Trophoblast cell (in vitro differentiated cells and primary cell): Measurements from ENCODE around the gene KCNN3.

ENCODE experiments used
- DNase-seq, 2 donors: peaks; one replicate each; pipeline ENCODE4 v3.0.0-alpha.2; 2016
- H2AFZ ChIP-seq: 2 replicates; pipeline ENCODE4 v1.6.1; 2013; ENCODE audit warnings: low read length, moderate library complexity, mild to moderate bottlenecking; ENCODE audit not compliant: insufficient read depth, poor library complexity
- H2AK5ac ChIP-seq: 2 replicates; pipeline ENCODE4 v1.6.1; 2013; ENCODE audit warnings: mild to moderate bottlenecking, low read length
- H2BK120ac ChIP-seq: 2 replicates; pipeline ENCODE4 v1.6.1; 2013; ENCODE audit warnings: low read length, mild to moderate bottlenecking, moderate library complexity; ENCODE audit not compliant: insufficient read depth, poor library complexity
- H2BK12ac ChIP-seq: 2 replicates; pipeline ENCODE4 v1.6.1; 2013; ENCODE audit warnings: mild to moderate bottlenecking, low read length, moderate library complexity
- H2BK5ac ChIP-seq: 2 replicates; pipeline ENCODE4 v1.6.1; 2013; ENCODE audit warnings: low read length, low read depth, moderate library complexity, mild to moderate bottlenecking; ENCODE audit not compliant: poor library complexity
- H3K14ac ChIP-seq: 2 replicates; pipeline ENCODE4 v1.6.1; 2013; ENCODE audit warnings: mild to moderate bottlenecking, low read length
- H3K18ac ChIP-seq: 2 replicates; pipeline ENCODE4 v1.6.1; 2013; ENCODE audit warnings: mild to moderate bottlenecking, low read length
- H3K23ac ChIP-seq: 2 replicates; pipeline ENCODE4 v1.6.1; 2013; ENCODE audit warnings: low read length
- H3K27ac ChIP-seq: 2 replicates; pipeline ENCODE4 v1.5.1; 2013; ENCODE audit warnings: low read depth, mild to moderate bottlenecking, inconsistent platforms, low read length, moderate library complexity
- H3K27me3 ChIP-seq: 2 replicates; pipeline ENCODE4 v1.6.1; 2013; ENCODE audit warnings: inconsistent platforms, mild to moderate bottlenecking, low read length, moderate library complexity; ENCODE audit not compliant: insufficient read depth
- H3K36me3 ChIP-seq, 2 experiments: 1 replicate in 1 of 2; 2 replicates in 1 of 2; pipeline ENCODE4 v1.6.1; 2013; ENCODE audit warnings: low read length in 2 of 2, mild to moderate bottlenecking in 2 of 2, moderate library complexity in 1 of 2; ENCODE audit not compliant: insufficient read depth in 2 of 2, control insufficient read depth in 1 of 2
- H3K4ac ChIP-seq: 2 replicates; pipeline ENCODE4 v1.6.1; 2013; ENCODE audit warnings: low read depth, mild to moderate bottlenecking, low read length, moderate library complexity
- H3K4me1 ChIP-seq, 2 experiments: 1 replicate in 1 of 2; 2 replicates in 1 of 2; pipeline ENCODE4 v1.6.1; 2013; ENCODE audit warnings: low read length in 2 of 2, mild to moderate bottlenecking in 2 of 2, moderate library complexity in 1 of 2; ENCODE audit not compliant: insufficient read depth in 2 of 2, control insufficient read depth in 1 of 2
- H3K4me2 ChIP-seq: 2 replicates; pipeline ENCODE4 v1.6.1; 2013; ENCODE audit warnings: inconsistent platforms, mild to moderate bottlenecking, low read length, moderate library complexity
- H3K4me3 ChIP-seq: 2 replicates; pipeline ENCODE4 v1.5.1; 2013; ENCODE audit warnings: mild to moderate bottlenecking, low read depth, low read length, inconsistent platforms
- H3K79me1 ChIP-seq: one replicate; pipeline ENCODE4 v1.6.1; 2013; ENCODE audit warnings: low read length
- H3K79me2 ChIP-seq: 2 replicates; pipeline ENCODE4 v1.6.1; 2013; ENCODE audit warnings: low read length, mild to moderate bottlenecking; ENCODE audit not compliant: control insufficient read depth, insufficient read depth, poor library complexity
- H3K9ac ChIP-seq: 2 replicates; pipeline ENCODE4 v1.6.1; 2013; ENCODE audit warnings: mild to moderate bottlenecking, low read length
- H3K9me3 ChIP-seq: 2 replicates; pipeline ENCODE4 v1.6.1; 2013; ENCODE audit warnings: low read depth, mild to moderate bottlenecking, control low read depth, inconsistent platforms, low read length; ENCODE audit not compliant: insufficient read depth
- H4K12ac ChIP-seq: 2 replicates; pipeline ENCODE4 v1.6.1; 2013; ENCODE audit warnings: low read depth, mild to moderate bottlenecking, low read length, moderate library complexity
- H4K8ac ChIP-seq: 2 replicates; pipeline ENCODE4 v1.6.1; 2013; ENCODE audit warnings: low read depth, mild to moderate bottlenecking, low read length, moderate library complexity
- H4K91ac ChIP-seq: one replicate; pipeline ENCODE4 v1.6.1; 2013; ENCODE audit warnings: low read depth, mild to moderate bottlenecking, low read length, moderate library complexity
- WGBS: extraction: QIAGEN DNeasy Blood & Tissue Kit; methylation state at CpG from one replicate; pipeline ENCODE4 v1.1.7; 2013; ENCODE audit warnings: missing lambda C conversion rate; ENCODE audit not compliant: insufficient read length, insufficient coverage; ENCODE audit errors: extremely low coverage; 5-methylcytosine and 5-hydroxymethylcytosine counted together

The KCNN3 gene

GRCh38 chr1:154902938-154903566 is 33.0 kb upstream of the KCNN3 start:
- Histone ChIP-seq H2AK5ac (no peak overlapping the region), H3K4me1 (no peaks in the 10 kb centered on the region), H2AFZ (no peak overlapping the region), H2BK120ac (no peak overlapping the region), H4K12ac (no peak overlapping the region), H3K9ac (no peak overlapping the region), H3K4me2 (no peak overlapping the region), H3K27me3 (no peaks in the 10 kb centered on the region), H3K36me3 (no peaks in the 10 kb centered on the region), H3K27ac (no peak overlapping the region), H2BK5ac (no peak overlapping the region), H3K79me1 (no peaks in the 10 kb centered on the region), H3K79me2 (no peaks in the 10 kb centered on the region), H3K23ac (no peak overlapping the region), H3K18ac (no peak overlapping the region), H4K8ac (no peak overlapping the region), H2BK12ac (no peak overlapping the region), H4K91ac (no peak overlapping the region), H3K9me3 (peaks cover 3% of the 10 kb centered on the region), H3K14ac (no peak overlapping the region), H3K4me3 (no peak overlapping the region), H3K4ac (no peak overlapping the region)
- WGBS = no CpG with 5 or more reads among the region's 3 CpGs
- no peak for DNase-seq

DNA sequence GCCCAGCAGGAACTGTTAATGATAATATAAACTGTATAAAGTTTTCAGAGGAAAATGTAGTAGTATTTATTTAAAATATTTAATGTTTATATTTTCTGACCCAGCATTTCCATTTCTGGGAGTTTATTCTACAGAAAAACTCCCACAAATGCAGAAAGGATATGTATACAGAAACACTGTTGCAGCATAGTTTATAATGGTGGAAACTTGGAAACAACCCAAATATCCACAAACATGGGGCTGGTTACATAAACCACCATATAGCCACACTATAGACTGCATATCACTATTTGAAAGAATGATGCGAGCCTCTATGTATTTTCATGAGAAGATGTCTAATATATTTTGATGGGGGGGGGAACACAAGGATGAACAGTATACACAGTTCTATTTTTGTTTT is 31.5 kb upstream of the KCNN3 start:
- Histone ChIP-seq H4K12ac (no peak overlapping the region), H2BK120ac (no peak overlapping the region), H3K23ac (no peak overlapping the region), H3K4me2 (no peak overlapping the region), H2BK12ac (no peak overlapping the region), H3K14ac (no peak overlapping the region), H3K18ac (no peak overlapping the region), H3K36me3 (no peaks in the 10 kb centered on the region), H4K8ac (no peak overlapping the region), H3K4ac (no peak overlapping the region), H3K9me3 (no peaks in the 10 kb centered on the region), H3K27me3 (no peaks in the 10 kb centered on the region), H2BK5ac (no peak overlapping the region), H3K79me1 (no peaks in the 10 kb centered on the region), H3K4me1 (no peaks in the 10 kb centered on the region), H3K4me3 (no peak overlapping the region), H3K9ac (no peak overlapping the region), H3K79me2 (no peaks in the 10 kb centered on the region), H2AFZ (no peak overlapping the region), H2AK5ac (no peak overlapping the region), H3K27ac (no peak overlapping the region), H4K91ac (no peak overlapping the region)
- DNase-seq = no peak
- no CpG with 5 or more reads among the region's 1 CpG for WGBS

DNA sequence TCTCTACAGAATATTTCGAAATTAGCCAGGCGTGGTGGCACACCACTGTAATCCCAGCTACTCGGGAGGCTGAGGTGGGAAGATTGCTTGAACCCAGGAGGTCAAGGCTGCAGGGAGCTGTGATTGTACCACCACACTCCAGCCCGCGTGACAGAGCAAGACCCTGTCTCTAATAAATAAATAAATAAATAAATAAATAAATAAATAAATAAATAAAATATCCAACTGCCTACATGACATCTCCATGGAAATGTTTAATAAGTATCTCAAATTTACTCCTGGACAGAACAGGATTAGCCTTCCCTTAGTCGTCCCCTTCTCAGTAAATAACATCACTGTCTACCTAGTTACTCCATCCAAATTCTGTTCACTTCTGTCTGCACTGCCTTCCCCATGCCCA is 29.0 kb upstream of the KCNN3 start:
- Histone ChIP-seq H2BK5ac (no peak overlapping the region), H3K4me1 (no peaks in the 10 kb centered on the region), H3K9ac (no peak overlapping the region), H4K91ac (no peak overlapping the region), H3K14ac (no peak overlapping the region), H2AFZ (no peak overlapping the region), H4K8ac (no peak overlapping the region), H2AK5ac (no peak overlapping the region), H2BK12ac (no peak overlapping the region), H3K9me3 (no peaks in the 10 kb centered on the region), H3K23ac (no peak overlapping the region), H3K27me3 (no peaks in the 10 kb centered on the region), H3K36me3 (no peaks in the 10 kb centered on the region), H3K4me3 (no peak overlapping the region), H3K18ac (no peak overlapping the region), H3K79me2 (no peaks in the 10 kb centered on the region), H2BK120ac (no peak overlapping the region), H3K27ac (no peak overlapping the region), H3K79me1 (no peaks in the 10 kb centered on the region), H4K12ac (no peak overlapping the region), H3K4ac (no peak overlapping the region), H3K4me2 (no peak overlapping the region)
- WGBS = no CpG with 5 or more reads among the region's 6 CpGs
- DNase-seq = no peak

DNA sequence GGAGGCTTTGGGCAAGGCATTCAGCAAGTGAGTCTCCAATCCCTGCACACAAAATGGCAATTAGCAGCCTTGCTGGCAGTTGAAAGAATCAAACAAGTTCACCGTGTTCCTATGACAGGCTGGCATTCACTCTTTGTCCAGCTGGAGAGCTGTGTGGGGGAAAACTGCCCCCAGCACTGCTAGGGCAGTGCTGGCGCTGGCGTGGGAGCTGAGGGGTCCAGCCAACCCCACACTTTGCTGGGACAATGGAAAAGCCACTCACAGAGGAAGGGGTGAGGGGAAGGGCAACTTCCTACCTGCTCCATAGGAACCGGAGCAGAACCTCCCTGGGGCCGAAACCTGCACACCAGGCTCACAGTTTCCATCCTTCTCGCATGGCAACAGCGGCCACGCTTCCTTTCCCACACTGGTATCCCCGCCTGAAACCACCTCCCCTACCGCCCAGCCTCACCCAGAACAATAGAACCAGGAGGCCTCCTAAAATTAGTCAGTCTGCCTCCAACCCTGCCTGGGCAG is 26.7 kb upstream of the KCNN3 start:
- Histone ChIP-seq H3K4me1 (no peaks in the 10 kb centered on the region), H3K9me3 (no peaks in the 10 kb centered on the region), H3K18ac (no peak overlapping the region), H3K4me2 (no peak overlapping the region), H2AFZ (no peak overlapping the region), H2BK120ac (no peak overlapping the region), H3K23ac (no peak overlapping the region), H3K4me3 (no peak overlapping the region), H4K91ac (no peak overlapping the region), H3K9ac (no peak overlapping the region), H3K27ac (no peak overlapping the region), H2BK12ac (no peak overlapping the region), H2AK5ac (no peak overlapping the region), H3K14ac (no peak overlapping the region), H3K79me2 (no peaks in the 10 kb centered on the region), H3K79me1 (no peaks in the 10 kb centered on the region), H3K27me3 (no peaks in the 10 kb centered on the region), H4K8ac (no peak overlapping the region), H3K4ac (no peak overlapping the region), H3K36me3 (no peaks in the 10 kb centered on the region), H4K12ac (no peak overlapping the region), H2BK5ac (no peak overlapping the region)
- no CpG with 5 or more reads among the region's 10 CpGs for WGBS
- DNase-seq = no peak
